Activated T-cell treated with anti-CD3 and anti-CD28 coated beads, Interleukin-2, amount 50 U/mL, for 4 hours (primary cell): ENCODE measurements around the gene TMEM18. TPM values are rescaled to one million over a fixed set of nuclear protein-coding genes. Genes with fewer than 3 reads are reported as not detected.
A peak's percentile ranks its signal among the peaks of the same experiment; 100 is the strongest.

ENCODE experiments used
- ATAC-seq, 2 donors: fragments of 200-7000 bp; cut with Tn5 transposase; one replicate each; pipeline ENCODE4 v1.10.0; 2021
- DNase-seq: peaks from one replicate; pipeline ENCODE4 v3.0.0-alpha.2; 2020
- H3K27me3 Mint-ChIP-seq: one replicate; pipeline ENCODE4 v1.8.0; 2021; ENCODE audit warnings: low read depth, mixed read lengths
- H3K36me3 Mint-ChIP-seq: one replicate; pipeline ENCODE4 v1.8.0; 2022; ENCODE audit warnings: mixed read lengths; ENCODE audit not compliant: insufficient read depth
- H3K4me1 Mint-ChIP-seq: one replicate; pipeline ENCODE4 v1.8.0; 2021; ENCODE audit warnings: low read depth, mixed read lengths
- H3K4me3 Mint-ChIP-seq: one replicate; pipeline ENCODE4 v1.8.0; 2021; ENCODE audit warnings: mild to moderate bottlenecking, moderate library complexity, mixed read lengths
- H3K9me3 Mint-ChIP-seq: one replicate; pipeline ENCODE4 v1.8.0; 2021; ENCODE audit warnings: mixed read lengths
- total RNA-seq, 3 donors: library from RNA; stranded (reverse); gene quantifications; one replicate each; pipeline ENCODE4 v1.2.1, GENCODE V29; 2021

The TMEM18 gene
- total RNA-seq, 3 donors from 2014 or later: 29.2 to 33.2 (median 29.3) TPM

DNA sequence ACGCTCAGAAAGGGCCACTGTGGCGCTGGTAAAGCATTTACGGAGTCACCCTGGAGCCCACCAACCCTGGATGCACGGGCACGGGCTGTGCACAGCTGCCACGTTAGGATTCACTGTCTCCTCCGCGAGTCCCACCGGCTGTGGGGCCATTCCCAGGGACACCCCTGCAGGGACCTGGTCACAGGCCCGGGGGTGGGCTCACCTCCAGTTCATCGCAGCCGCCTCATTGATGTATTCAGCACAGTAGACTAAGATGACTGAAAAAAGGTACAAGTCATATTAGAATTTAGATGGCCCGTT lies 4.7 kb downstream of the TMEM18 start:
- H3K4me3 Mint-ChIP-seq: no peak overlapping the region
- ATAC-seq: no peak

DNA sequence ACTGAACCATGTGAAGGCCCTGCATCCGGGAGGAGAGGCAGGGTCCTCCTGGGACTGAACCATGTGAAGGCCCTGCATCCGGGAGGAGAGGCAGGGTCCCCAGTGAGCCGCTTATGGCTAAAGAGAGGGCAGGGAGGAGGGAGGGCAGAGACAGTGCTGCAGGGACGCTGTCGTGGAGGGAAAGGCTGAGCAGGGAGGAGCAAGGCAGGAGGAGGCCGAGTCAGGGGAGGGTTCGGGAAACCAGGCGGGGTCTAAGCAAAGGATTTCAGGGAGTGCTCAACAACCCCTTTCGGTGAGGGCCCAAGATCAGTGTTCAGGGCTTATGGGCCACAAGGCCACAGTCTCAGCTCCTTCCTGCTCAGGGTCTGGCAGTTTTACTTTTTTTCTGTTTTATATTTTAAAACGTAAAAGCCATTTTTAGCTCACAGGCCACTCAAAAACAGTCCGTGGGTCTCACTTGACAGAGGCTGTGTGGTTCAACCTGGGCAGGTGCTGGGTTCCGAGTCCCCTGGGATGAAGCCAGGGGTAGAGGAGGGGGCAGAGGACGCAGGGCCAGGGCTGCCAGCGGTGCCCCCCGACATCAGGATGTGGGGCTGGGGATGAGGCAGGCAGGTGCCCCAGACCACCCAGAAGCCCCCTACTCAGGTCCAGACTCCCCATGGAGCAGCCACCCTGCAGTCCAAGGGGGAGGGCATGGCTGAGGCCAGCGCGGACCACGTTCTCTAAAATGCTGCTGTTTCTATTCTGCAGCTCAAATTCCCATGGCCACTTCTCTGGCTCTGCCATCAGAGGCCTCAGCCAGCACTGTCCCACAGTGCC lies 5.2 kb downstream of the TMEM18 start:
- Mint-ChIP-seq H3K36me3 (peaks cover 28% of the 10 kb centered on the region), H3K9me3 (no peaks in the 10 kb centered on the region), H3K4me3 (no peak overlapping the region), H3K27me3 (no peaks in the 10 kb centered on the region), H3K4me1 (peaks cover 28% of the 10 kb centered on the region)
- DNase-seq (no peak), ATAC-seq (no peak)

More for the DNA sequence above, 4.7 kb downstream of the TMEM18 start:
- no peak for DNase-seq
- peaks cover 28% of the 10 kb centered on the region for H3K4me1 Mint-ChIP-seq
- H3K36me3 Mint-ChIP-seq: peaks cover 26% of the 10 kb centered on the region
- no peaks in the 10 kb centered on the region for H3K27me3 Mint-ChIP-seq
- no peaks in the 10 kb centered on the region for H3K9me3 Mint-ChIP-seq

DNA sequence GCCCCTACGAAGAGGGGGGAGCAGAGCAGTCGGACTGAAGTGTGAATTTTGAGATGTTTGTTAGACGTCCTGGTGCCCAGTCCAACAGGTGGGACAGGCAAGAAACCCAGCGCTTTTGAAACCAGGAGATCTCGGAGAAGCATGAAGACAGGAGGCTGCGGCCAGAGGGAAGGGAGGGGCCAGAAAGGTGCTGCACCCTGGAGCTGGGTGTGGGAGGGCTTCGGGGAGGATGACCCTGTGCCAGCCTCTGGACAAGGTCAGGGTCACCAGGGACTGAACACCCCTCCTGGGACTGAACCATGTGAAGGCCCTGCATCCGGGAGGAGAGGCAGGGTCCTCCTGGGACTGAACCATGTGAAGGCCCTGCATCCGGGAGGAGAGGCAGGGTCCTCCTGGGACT lies 6.1 kb downstream of the TMEM18 start:
- ATAC-seq: no peak
- no peaks in the 10 kb centered on the region for H3K27me3 Mint-ChIP-seq
- no peak overlapping the region for H3K4me3 Mint-ChIP-seq
- H3K36me3 Mint-ChIP-seq: peaks cover 30% of the 10 kb centered on the region
- peaks cover 1% of the 10 kb centered on the region for H3K9me3 Mint-ChIP-seq
- no peak for DNase-seq
- peaks cover 21% of the 10 kb centered on the region for H3K4me1 Mint-ChIP-seq

DNA sequence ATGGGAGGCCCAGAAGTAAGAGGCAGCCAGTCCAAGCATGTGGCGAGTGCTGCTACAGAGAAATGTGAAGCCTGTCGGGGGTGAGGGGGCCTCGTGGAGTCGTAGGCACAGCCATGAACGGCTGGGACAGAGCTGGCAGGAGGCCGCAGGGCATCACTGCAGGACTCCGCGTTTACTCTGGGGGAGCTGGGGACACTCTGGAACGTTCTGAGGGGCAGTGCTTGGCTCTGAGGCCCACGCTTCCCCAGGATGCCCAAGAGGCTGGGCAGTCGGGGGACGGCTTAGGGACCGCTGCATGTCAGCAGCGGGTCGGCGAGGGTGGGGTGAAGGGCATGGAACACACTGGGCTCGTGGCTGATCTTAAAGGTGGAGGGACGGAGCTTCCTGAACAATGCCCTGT lies 6.6 kb downstream of the TMEM18 start:
- no peaks in the 10 kb centered on the region for H3K27me3 Mint-ChIP-seq
- no peak for DNase-seq
- peaks cover 17% of the 10 kb centered on the region for H3K4me1 Mint-ChIP-seq
- peaks cover 6% of the 10 kb centered on the region for H3K9me3 Mint-ChIP-seq
- no peak overlapping the region for H3K4me3 Mint-ChIP-seq
- ATAC-seq: no peak
- peaks cover 34% of the 10 kb centered on the region for H3K36me3 Mint-ChIP-seq

- peaks cover 45% of the 10 kb centered on the region for H3K36me3 Mint-ChIP-seq
These were observed 7.9 kb downstream of the TMEM18 start for GRCh38 chr2:669323-669722.

DNA sequence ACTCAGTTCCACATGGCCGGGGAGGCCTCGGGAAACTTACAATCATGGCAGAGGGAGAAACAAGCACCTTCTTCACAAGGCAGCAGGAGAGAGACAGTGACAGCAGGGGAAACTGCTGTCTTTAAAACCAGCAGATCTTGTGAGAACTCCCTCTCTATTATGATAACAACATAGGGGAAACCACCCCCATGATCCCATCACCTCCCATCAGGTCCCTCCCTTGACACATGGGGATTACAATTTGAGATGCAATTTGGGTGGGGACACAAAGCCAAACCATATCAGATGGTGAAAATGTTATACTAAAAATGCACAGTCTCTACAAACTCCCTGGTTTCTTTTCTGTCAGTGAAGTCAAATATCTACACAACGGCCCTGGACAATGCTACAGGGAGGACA lies 9.2 kb downstream of the TMEM18 start:
- DNase-seq (no peak), ATAC-seq (no peak)
- Mint-ChIP-seq H3K9me3 (peaks cover 16% of the 10 kb centered on the region), H3K4me3 (no peak overlapping the region), H3K4me1 (peaks cover 17% of the 10 kb centered on the region), H3K27me3 (no peaks in the 10 kb centered on the region), H3K36me3 (peaks cover 47% of the 10 kb centered on the region)

More at GRCh38 chr2:669323-669722, 7.9 kb downstream of the TMEM18 start:
- Mint-ChIP-seq H3K27me3 (no peaks in the 10 kb centered on the region), H3K4me1 (peaks cover 11% of the 10 kb centered on the region), H3K4me3 (no peak overlapping the region), H3K9me3 (peaks cover 16% of the 10 kb centered on the region)
- ATAC-seq (no peak), DNase-seq (no peak)

DNA sequence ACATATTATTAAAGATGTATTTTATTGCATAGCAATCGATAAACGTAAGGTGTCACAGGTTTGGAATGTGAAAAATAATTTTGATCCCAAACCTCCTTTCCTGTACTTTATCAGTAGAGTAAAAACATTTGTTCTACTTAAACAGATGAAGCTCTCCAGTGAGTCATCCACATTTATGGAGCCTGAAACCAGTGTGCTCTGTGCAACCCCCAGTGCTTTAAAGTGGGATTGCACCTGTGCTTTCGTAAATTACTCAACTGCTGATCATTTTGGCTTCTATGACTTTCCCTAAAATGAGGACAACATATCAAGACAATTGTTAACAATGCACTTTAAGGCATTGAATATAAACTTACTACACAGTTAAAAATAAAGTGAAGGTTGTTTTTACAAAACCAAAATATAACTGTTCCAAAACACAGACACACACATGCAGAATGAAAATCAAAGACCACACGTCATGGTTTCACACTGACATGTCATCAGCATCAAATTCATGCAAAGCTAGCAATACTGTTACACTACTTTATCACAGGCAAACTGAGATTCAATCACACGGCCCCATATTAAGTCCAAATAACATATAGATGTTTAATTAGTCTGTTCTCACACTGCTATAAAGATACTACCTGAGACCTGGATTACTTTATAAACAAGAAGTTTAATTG lies 9.7 kb downstream of the TMEM18 start:
- Mint-ChIP-seq H3K36me3 (peaks cover 44% of the 10 kb centered on the region), H3K4me1 (peaks cover 22% of the 10 kb centered on the region), H3K27me3 (no peaks in the 10 kb centered on the region), H3K9me3 (peaks cover 16% of the 10 kb centered on the region), H3K4me3 (no peak overlapping the region)
- DNase-seq (no peak), ATAC-seq (peak; percentile 79 to 87)

DNA sequence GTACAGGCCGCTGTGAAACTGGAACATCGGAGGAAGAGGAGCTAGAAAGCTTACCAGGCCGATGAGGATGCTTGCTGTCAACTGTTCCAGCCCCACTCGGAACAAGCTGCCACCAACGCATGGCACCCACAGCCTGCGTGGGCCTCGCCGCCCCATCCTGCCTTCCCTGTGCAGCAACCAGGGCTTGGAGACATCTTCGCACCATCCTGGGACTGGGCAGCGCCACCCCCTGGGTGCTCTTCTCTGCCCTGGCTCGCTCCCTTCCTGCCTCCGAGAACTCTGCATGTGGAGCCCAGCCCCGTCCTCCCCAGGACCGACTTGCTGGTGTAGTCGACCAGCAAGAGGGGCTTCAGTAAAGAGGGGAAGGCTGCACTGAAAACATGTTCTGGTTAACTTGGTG lies 10.8 kb downstream of the TMEM18 start:
- Mint-ChIP-seq H3K9me3 (peaks cover 16% of the 10 kb centered on the region), H3K4me1 (peaks cover 30% of the 10 kb centered on the region), H3K36me3 (peaks cover 44% of the 10 kb centered on the region), H3K27me3 (no peaks in the 10 kb centered on the region), H3K4me3 (no peak overlapping the region)
- no peak for DNase-seq
- no peak for ATAC-seq

DNA sequence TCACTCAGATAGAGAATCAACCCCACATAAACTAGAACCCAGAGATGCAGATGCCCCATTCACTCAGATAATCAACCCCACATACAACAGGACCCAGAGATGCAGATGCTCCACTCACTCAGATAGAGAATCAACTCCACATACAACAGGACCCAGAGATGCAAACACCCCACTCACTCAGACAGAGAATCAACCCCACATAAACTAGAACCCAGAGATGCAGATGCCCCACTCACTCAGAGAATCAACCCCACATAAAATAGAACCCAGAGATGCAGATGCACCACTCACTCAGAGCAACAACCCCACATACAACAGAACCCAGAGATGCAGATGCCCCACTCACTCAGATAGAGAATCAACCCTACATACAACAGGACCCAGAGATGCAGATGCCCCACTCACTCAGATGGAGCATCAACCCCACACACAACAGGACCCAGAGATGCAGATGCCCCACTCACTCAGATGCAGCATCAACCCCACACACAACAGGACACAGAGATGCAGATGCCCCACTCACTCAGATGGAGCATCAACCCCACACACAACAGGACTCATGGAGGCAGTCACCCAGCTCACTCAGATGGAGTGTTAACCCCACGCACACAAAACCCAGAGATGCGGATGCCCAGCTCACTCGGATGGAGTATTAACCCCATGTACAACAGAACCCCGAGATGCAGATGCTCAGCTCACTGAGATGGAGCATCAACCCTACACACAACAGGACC lies 11.7 kb downstream of the TMEM18 start:
- Mint-ChIP-seq H3K4me3 (no peak overlapping the region), H3K27me3 (no peaks in the 10 kb centered on the region), H3K36me3 (peaks cover 40% of the 10 kb centered on the region), H3K4me1 (peaks cover 33% of the 10 kb centered on the region), H3K9me3 (peaks cover 16% of the 10 kb centered on the region)
- no peak for ATAC-seq
- no peak for DNase-seq

- Mint-ChIP-seq H3K4me3 (no peak overlapping the region), H3K4me1 (peaks cover 35% of the 10 kb centered on the region), H3K27me3 (no peaks in the 10 kb centered on the region), H3K36me3 (peaks cover 29% of the 10 kb centered on the region), H3K9me3 (peaks cover 16% of the 10 kb centered on the region)
- DNase-seq: no peak
- no peak for ATAC-seq
These were observed 13.1 kb downstream of the TMEM18 start for GRCh38 chr2:664063-664462.

GRCh38 chr2:663221-663620 lies 14.0 kb downstream of the TMEM18 start:
- peaks cover 35% of the 10 kb centered on the region for H3K4me1 Mint-ChIP-seq
- H3K4me3 Mint-ChIP-seq: no peak overlapping the region
- H3K36me3 Mint-ChIP-seq: peaks cover 27% of the 10 kb centered on the region
- H3K27me3 Mint-ChIP-seq: no peaks in the 10 kb centered on the region
- ATAC-seq: no peak
- H3K9me3 Mint-ChIP-seq: peaks cover 16% of the 10 kb centered on the region
- DNase-seq: no peak

DNA sequence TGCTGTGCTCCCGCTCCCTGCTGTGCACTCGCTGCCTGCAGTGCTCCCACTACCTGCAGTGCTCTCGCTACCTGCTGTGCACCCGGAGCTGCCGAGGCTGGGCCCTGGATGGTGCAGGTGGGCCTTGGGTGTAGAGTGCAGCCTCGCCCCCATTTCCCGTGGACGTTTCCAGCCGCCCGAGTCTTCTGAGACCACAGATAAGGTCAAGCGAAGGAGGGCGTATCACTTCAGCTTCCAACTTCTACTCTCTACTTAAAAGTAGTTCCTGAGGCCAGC lies 15.9 kb downstream of the TMEM18 start:
- ATAC-seq (no peak), DNase-seq (no peak)
- peaks cover 16% of the 10 kb centered on the region for H3K9me3 Mint-ChIP-seq
- no peak overlapping the region for H3K4me3 Mint-ChIP-seq
- peaks cover 46% of the 10 kb centered on the region for H3K4me1 Mint-ChIP-seq
- no peaks in the 10 kb centered on the region for H3K27me3 Mint-ChIP-seq
- peaks cover 19% of the 10 kb centered on the region for H3K36me3 Mint-ChIP-seq

DNA sequence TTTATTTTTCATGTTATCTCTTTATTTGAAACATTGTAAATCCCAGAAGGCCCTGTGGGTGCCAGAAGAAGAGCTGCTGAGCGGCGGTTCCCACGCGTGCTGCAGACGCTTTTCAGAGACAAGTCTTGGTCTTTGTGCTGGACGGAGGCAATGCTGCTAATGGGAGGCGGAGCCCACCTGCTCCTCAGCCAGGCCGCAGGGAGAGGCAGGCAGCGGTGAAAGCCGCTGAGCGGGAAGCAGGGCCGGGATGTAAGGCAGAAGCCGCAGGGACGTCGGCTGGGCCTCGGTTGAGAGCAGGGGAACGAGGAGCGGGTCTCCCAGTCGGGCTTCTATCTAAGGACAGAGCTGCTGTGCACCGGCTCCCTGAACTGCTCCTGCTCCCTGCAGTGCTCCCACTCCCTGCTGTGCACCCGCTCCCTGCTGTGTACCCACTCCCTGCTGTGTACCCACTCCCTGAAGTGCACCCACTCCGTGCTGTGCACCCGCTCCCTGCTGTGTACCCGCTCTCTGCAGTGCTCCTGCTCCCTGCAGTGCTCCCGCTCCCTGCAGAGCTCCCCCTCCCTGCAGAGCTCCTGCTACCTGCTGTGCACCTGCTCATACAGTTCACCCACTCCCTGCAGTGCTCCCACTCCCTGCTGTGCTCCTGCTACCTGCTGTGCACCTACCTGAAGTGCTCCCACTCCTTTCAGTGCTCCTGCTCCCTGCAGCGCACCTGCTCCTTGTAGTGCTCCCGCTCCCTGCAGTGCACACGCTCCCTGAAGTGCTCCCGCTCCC lies 16.4 kb downstream of the TMEM18 start:
- no peak overlapping the region for H3K4me3 Mint-ChIP-seq
- H3K36me3 Mint-ChIP-seq: peaks cover 15% of the 10 kb centered on the region
- ATAC-seq (no peak), DNase-seq (no peak)
- peaks cover 51% of the 10 kb centered on the region for H3K4me1 Mint-ChIP-seq
- peaks cover 11% of the 10 kb centered on the region for H3K9me3 Mint-ChIP-seq
- H3K27me3 Mint-ChIP-seq: no peaks in the 10 kb centered on the region

DNA sequence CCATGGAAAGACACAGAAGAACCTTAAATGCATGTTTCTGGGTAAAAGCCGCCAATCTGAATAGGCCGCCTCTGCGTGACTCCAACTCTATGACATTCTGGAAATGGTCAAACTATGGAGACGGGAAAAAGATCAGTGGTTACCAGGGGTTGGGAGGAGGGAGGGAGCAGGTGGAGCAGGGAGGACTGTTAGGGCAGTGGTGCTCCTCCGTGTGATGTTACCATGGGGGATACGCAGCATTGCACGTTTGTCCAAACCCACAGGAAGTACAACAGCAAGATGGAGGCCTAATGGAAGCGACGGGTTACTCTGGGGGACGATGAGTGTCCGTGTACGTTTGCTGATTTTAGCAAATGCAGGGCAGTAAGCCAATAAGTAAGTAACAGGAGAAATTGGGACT lies 17.2 kb downstream of the TMEM18 start:
- Mint-ChIP-seq H3K4me3 (no peak overlapping the region), H3K27me3 (no peaks in the 10 kb centered on the region), H3K4me1 (peaks cover 58% of the 10 kb centered on the region), H3K9me3 (peaks cover 4% of the 10 kb centered on the region), H3K36me3 (peaks cover 7% of the 10 kb centered on the region)
- DNase-seq: no peak
- ATAC-seq: no peak
